ENCODE data around the gene GAS6.
"Not testable (repeated sequence)": the region's sequence is repeated elsewhere in the genome, so short reads cannot be mapped to it uniquely, and the experiment has no call there.

GAS6 gene

DNA sequence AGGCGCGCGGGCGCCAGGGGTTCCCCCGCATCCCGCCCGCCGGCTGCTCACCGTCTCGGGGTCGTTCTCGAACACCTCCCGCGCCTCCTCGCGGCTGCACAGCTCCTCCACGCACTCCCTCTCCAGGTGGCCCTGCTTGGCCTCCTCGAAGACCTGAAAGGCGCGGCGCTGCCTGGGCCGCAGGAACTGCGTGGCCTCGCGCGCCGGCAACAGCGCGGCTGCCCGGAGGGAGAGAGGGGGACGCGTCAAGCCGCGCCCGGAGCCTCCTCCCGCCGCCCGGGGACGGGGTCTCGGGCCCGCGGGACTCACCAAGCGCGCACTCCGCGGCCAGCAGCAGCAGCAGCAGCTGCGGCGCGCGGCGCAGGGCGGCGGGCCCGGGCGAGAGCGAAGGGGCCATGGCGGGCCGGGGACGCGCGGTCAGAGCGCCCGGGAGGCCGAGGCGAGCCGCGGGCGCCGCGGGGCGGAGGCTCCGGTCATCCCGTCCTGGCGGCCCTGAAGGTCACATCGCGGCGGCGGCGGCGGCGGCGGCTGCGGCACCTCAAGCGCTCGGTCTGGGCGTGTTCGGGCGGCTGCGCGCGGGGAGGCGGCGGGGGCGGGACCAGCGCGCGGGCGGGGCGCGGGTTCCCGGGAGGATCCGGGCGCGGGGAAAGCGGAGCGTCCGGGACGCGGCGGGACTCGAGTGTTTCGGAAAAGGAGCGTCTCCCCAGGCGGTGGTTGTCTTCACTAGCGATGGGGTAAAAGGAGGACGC, at the start of gene GAS6:
GAS6 (minus strand) TSS at position 553 of the 749 bp plus-strand sequence; CDS start at position 397, 156 bp downstream.
- Mint-ChIP-seq H3K36me3 (peaks cover 37% of the 10 kb centered on the region), H3K4me3 (peak within 1 kb of the TSS; percentile 91), H3K4me1 (peaks cover 42% of the 10 kb centered on the region), H3K9me3 (peaks cover 12% of the 10 kb centered on the region), H3K27me3 (peaks cover 50% of the 10 kb centered on the region), H3K27ac (peak within 1 kb of the TSS; percentile 91)
- ATAC-seq = peak; percentile 75

DNA sequence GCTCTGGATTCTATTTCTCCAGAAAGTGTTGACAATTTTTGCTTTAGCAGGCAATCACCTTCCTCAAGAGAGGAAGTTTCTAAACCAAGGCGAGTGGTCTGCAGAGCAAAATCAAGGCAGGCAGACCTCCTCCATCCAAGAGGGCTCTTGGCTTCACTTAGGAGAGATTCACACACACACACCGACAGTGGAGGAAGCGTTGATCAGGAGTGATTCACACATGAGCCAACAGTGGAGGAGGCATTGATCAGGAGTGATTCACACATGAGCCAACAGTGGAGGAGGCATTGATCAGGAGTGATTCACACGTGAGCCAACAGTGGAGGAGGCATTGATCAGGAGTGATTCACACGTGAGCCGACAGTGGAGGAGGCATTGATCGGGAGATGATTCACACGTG, 49.5 kb upstream of the GAS6 start:
- not testable (repeated sequence) for H3K4me3 Mint-ChIP-seq, H3K4me1 Mint-ChIP-seq, H3K27ac Mint-ChIP-seq, H3K36me3 Mint-ChIP-seq, ATAC-seq
- Mint-ChIP-seq H3K9me3 (peaks cover 17% of the 10 kb centered on the region), H3K27me3 (peaks cover 82% of the 10 kb centered on the region)

GRCh38 chr13:113912596-113912995, 48.7 kb upstream of the GAS6 start:
- Mint-ChIP-seq H3K4me3 (no peak overlapping the region), H3K27me3 (peaks cover 82% of the 10 kb centered on the region), H3K4me1 (peaks cover 11% of the 10 kb centered on the region), H3K27ac (no peak overlapping the region), H3K36me3 (no peaks in the 10 kb centered on the region), H3K9me3 (peaks cover 17% of the 10 kb centered on the region)
- no peak for ATAC-seq

DNA sequence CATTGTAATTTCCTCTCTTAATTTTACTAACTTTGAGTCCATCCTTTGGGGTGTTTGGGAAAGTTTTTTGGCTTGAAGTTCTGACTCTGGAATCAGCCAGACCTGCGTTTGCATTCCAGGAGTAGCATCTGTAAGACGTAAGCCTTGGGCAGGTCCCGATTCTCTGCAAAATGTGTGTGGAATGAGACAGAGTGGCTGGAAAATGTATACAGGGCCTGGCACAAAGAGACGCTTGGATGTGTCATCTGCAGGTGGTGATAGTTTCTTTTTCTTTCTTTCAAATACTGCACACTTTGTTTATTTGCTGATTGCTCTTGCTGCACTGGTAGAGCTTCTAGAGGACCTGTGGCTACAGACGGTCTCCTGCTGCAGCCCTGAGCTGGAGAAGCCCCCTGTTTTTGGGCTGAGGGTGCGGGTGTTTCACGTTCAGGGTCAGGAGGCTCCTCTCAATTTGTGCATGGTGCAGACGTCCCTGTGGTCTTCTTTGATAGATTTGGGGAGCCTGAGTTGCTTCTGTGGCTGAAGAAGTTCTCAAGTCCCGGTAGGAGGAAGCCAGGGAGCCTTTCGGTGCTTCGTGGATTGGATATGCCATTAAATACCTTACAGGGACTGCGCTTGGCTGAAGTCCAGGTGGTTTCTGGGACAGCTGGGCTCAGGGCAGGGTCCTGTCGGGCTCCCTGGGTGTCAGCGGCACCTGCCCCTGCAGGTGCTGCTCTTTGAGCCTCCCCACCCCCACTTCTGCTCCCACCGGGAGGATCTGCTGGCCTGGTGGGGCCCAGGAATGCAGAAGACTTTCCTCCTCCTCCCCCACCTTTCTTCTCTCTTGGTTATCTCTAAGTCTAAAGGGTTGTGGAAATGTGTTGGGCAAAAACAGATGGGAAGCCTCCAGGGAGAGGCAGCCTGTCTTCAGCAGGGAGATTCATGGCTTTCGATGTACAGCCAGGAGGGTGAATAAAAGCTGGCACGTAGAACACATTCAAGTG, 44.0 kb upstream of the GAS6 start:
- Mint-ChIP-seq H3K27ac (no peak overlapping the region), H3K4me3 (no peak overlapping the region), H3K9me3 (peaks cover 9% of the 10 kb centered on the region), H3K4me1 (peaks cover 12% of the 10 kb centered on the region), H3K36me3 (no peaks in the 10 kb centered on the region), H3K27me3 (peaks cover 50% of the 10 kb centered on the region)
- ATAC-seq = no peak

- H3K27me3 Mint-ChIP-seq = peaks cover 36% of the 10 kb centered on the region
- H3K36me3 Mint-ChIP-seq = no peaks in the 10 kb centered on the region
- no peak overlapping the region for H3K27ac Mint-ChIP-seq
- H3K4me3 Mint-ChIP-seq = no peak overlapping the region
- no peak for ATAC-seq
- H3K4me1 Mint-ChIP-seq = peaks cover 12% of the 10 kb centered on the region
- H3K9me3 Mint-ChIP-seq = no peaks in the 10 kb centered on the region
Measured at GRCh38 chr13:113906571-113906970, 42.7 kb upstream of the GAS6 start.

- no peak overlapping the region for H3K4me3 Mint-ChIP-seq
- no peak overlapping the region for H3K27ac Mint-ChIP-seq
- H3K36me3 Mint-ChIP-seq = no peaks in the 10 kb centered on the region
- H3K4me1 Mint-ChIP-seq = peaks cover 12% of the 10 kb centered on the region
- H3K27me3 Mint-ChIP-seq = peaks cover 32% of the 10 kb centered on the region
- no peaks in the 10 kb centered on the region for H3K9me3 Mint-ChIP-seq
- ATAC-seq = no peak
Measured at GRCh38 chr13:113905942-113906341, 42.1 kb upstream of the GAS6 start.

- peaks cover 12% of the 10 kb centered on the region for H3K4me1 Mint-ChIP-seq
- no peaks in the 10 kb centered on the region for H3K36me3 Mint-ChIP-seq
- H3K4me3 Mint-ChIP-seq = no peak overlapping the region
- H3K9me3 Mint-ChIP-seq = no peaks in the 10 kb centered on the region
- no peak for ATAC-seq
- H3K27ac Mint-ChIP-seq = no peak overlapping the region
- peaks cover 30% of the 10 kb centered on the region for H3K27me3 Mint-ChIP-seq
Measured at GRCh38 chr13:113905018-113905417, 41.1 kb upstream of the GAS6 start.

DNA sequence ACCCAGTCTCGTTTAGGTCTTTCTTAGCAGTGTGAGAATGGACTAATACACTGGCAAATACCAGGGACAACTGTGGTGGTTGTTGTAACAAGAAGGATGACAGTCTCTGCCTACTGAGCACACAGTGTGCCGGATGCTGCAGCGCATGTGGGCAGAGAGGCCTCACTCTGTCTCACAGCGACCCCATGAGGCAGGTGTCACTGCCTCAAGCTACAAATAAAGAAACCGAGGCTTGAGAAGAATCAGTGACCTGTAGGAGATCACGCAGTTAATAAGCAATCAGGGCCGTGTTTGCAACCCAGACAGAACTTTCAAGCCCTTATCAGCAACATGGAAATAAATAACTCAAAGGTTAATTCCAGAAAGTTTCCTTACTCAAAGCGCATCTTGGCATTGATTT, 40.5 kb upstream of the GAS6 start:
- Mint-ChIP-seq H3K27me3 (peaks cover 30% of the 10 kb centered on the region), H3K27ac (no peak overlapping the region), H3K9me3 (no peaks in the 10 kb centered on the region), H3K36me3 (no peaks in the 10 kb centered on the region), H3K4me3 (no peak overlapping the region), H3K4me1 (peaks cover 12% of the 10 kb centered on the region)
- ATAC-seq = no peak

DNA sequence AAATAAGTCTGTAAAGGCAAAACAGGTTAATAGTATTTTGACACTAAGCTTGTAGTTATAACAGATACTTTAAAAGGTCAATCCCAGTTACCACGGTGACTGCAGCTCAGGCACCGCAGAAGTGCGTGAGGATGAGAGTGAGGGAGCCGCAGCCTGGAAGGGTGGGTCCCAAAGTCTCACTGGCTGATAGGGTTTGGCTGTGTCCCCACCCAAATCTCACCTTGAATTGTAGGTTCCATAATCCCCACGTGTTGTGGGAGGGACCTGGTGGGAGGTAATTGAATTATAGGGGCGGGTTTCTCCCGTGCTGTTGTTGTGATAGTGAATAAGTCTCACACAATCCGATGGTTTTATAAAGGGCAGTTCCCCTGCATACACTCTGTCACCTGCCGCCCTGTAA, 40.0 kb upstream of the GAS6 start:
- Mint-ChIP-seq H3K36me3 (no peaks in the 10 kb centered on the region), H3K27ac (no peak overlapping the region), H3K27me3 (peaks cover 30% of the 10 kb centered on the region), H3K9me3 (no peaks in the 10 kb centered on the region), H3K4me1 (peaks cover 12% of the 10 kb centered on the region), H3K4me3 (no peak overlapping the region)
- ATAC-seq = no peak

DNA sequence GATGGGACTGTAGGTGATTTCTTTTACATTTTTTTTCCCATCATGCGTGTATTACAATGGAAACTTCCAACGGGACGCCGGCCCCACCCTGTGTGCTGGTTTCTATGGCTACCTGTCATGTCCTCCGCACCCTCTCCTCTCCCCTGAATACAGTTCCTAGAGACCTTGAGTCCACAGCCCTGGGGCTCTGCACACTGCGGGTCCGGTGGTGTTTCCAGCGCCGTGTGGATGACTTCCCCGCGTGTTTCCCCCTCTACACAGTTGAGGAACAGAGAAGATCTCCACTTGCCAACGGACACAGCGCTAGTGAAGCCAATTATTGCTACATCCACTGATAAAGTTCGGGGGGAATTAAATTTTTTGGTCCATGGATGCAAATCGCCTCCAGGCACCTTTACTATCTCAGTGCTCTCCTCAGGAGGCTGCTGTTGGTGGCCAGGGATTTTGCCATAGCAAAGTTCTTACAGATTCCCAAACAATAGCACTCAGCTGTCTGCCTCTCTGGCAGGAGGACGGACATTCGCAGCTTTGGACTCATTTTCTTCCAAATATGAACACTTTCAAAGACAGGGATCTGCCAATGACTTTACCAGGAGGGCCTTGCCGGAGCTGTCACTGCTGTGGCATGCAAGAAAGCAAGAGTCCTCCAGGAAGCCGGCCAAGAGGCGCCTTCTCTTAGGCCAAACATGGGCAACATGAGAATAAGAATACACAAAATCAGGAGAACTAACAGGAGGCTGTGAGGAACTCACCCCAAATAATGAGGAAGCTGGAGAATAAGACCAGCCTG, 39.3 kb upstream of the GAS6 start:
- Mint-ChIP-seq H3K27me3 (peaks cover 34% of the 10 kb centered on the region), H3K27ac (no peak overlapping the region), H3K4me1 (peaks cover 7% of the 10 kb centered on the region), H3K4me3 (no peak overlapping the region), H3K9me3 (no peaks in the 10 kb centered on the region), H3K36me3 (no peaks in the 10 kb centered on the region)
- ATAC-seq = no peak

- Mint-ChIP-seq H3K4me1 (peaks cover under 1% of the 10 kb centered on the region), H3K27ac (no peak overlapping the region)
- no peak for ATAC-seq
Measured at GRCh38 chr13:113902481-113902880, 38.6 kb upstream of the GAS6 start.

DNA sequence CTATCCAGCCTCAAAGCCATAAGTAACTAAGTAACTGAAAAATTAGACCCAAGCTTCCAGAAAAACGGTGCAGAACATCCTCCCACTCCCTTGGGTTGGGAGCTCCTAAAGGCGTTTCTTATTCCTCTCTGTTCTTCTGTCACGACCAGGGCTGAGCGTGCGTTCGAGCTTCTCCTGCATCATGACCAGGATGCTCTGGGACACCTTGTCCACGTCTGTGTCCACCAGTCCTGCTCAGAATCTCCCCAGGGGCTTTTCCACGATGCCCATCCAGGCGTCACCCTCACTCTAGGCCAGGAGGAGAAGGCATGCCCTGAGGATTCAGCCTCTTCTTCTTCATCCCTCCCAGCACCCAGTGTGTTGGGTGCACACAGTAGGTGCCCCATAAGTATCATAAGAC, 37.8 kb upstream of the GAS6 start:
- no peaks in the 10 kb centered on the region for H3K9me3 Mint-ChIP-seq
- H3K27ac Mint-ChIP-seq = no peak overlapping the region
- no peaks in the 10 kb centered on the region for H3K4me1 Mint-ChIP-seq
- H3K36me3 Mint-ChIP-seq = no peaks in the 10 kb centered on the region
- H3K27me3 Mint-ChIP-seq = peaks cover 36% of the 10 kb centered on the region
- no peak for ATAC-seq
- H3K4me3 Mint-ChIP-seq = no peak overlapping the region

More at GRCh38 chr13:113902481-113902880, 38.6 kb upstream of the GAS6 start:
- Mint-ChIP-seq H3K36me3 (no peaks in the 10 kb centered on the region), H3K27me3 (peaks cover 34% of the 10 kb centered on the region), H3K4me3 (no peak overlapping the region), H3K9me3 (no peaks in the 10 kb centered on the region)

- H3K4me1 Mint-ChIP-seq = no peaks in the 10 kb centered on the region
- no peak overlapping the region for H3K4me3 Mint-ChIP-seq
- H3K36me3 Mint-ChIP-seq = no peaks in the 10 kb centered on the region
- H3K9me3 Mint-ChIP-seq = no peaks in the 10 kb centered on the region
- ATAC-seq = no peak
- H3K27me3 Mint-ChIP-seq = peaks cover 40% of the 10 kb centered on the region
- no peak overlapping the region for H3K27ac Mint-ChIP-seq
Measured at GRCh38 chr13:113901231-113901630, 37.4 kb upstream of the GAS6 start.

GRCh38 chr13:113900646-113901045, 36.8 kb upstream of the GAS6 start:
- peaks cover 44% of the 10 kb centered on the region for H3K27me3 Mint-ChIP-seq
- no peak overlapping the region for H3K4me3 Mint-ChIP-seq
- no peaks in the 10 kb centered on the region for H3K4me1 Mint-ChIP-seq
- H3K36me3 Mint-ChIP-seq = peaks cover under 1% of the 10 kb centered on the region
- H3K27ac Mint-ChIP-seq = no peak overlapping the region
- ATAC-seq = no peak
- H3K9me3 Mint-ChIP-seq = no peaks in the 10 kb centered on the region

DNA sequence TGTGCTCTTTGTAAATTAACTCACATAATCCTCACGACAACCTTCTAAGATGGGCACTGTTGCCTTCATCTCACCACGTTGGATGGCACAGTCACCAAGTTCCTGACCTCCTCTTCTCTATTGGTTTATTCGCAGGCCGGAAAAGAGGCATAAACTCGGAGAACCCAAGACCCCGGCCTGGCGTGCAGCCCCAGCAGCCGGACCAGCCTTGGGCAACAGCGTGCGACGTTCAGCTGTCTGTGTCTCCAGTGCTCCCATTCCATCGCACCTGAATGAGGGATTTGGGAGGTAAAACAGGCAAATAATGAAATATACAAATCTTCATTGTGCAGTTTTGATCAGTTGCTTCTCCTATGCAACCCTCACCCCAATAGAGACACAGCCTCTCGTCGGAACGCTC, 34.5 kb upstream of the GAS6 start:
- Mint-ChIP-seq H3K27me3 (peaks cover 58% of the 10 kb centered on the region), H3K36me3 (peaks cover 6% of the 10 kb centered on the region), H3K4me1 (no peaks in the 10 kb centered on the region), H3K9me3 (no peaks in the 10 kb centered on the region), H3K4me3 (no peak overlapping the region), H3K27ac (no peak overlapping the region)
- ATAC-seq = no peak

Measured in stimulated activated memory B cell treated with anti-CD40 and anti-IgM and Interleukin-4, amounts not matched to agents 10 μg/mL and 1 μg/mL and 100 μg/mL, for 72 hours (primary cell).